ENCODE measurements around the gene SLC25A22.
A peak's percentile ranks its signal among the peaks of the same experiment; 100 is the strongest.

Gene SLC25A22

GRCh38 chr11:799641-800316, 1.7 kb upstream of the SLC25A22 start:
- no peak overlapping the region for H3K27ac Mint-ChIP-seq
- peaks cover 16% of the 10 kb centered on the region for H3K4me1 Mint-ChIP-seq
- H3K4me3 Mint-ChIP-seq: no peak overlapping the region
- no peaks in the 10 kb centered on the region for H3K9me3 Mint-ChIP-seq
- H3K27me3 Mint-ChIP-seq (ENCODE audit: low read depth, poor library complexity): no peaks in the 10 kb centered on the region
- no peak for TF ChIP-seq CTCF (IDR thresholded peaks at IDR 0.05)
- DNase-seq: no peak
- H3K36me3 Mint-ChIP-seq (ENCODE audit: low read depth): no peaks in the 10 kb centered on the region

- Mint-ChIP-seq H3K27ac (peak overlapping the region; percentile 71), H3K4me3 (peak overlapping the region; percentile 86), H3K9me3 (no peaks in the 10 kb centered on the region), H3K36me3 (ENCODE audit: low read depth) (no peaks in the 10 kb centered on the region), H3K27me3 (ENCODE audit: low read depth, poor library complexity) (no peaks in the 10 kb centered on the region), H3K4me1 (peaks cover 16% of the 10 kb centered on the region)
- peak; percentile 75 for DNase-seq
- TF ChIP-seq CTCF (IDR thresholded peaks at IDR 0.05): no peak
Measured at GRCh38 chr11:797296-798092, 587 bp downstream of the SLC25A22 start.

GRCh38 chr11:796565-797295, 1.4 kb downstream of the SLC25A22 start:
- H3K27me3 Mint-ChIP-seq (ENCODE audit: low read depth, poor library complexity): no peaks in the 10 kb centered on the region
- H3K9me3 Mint-ChIP-seq: no peaks in the 10 kb centered on the region
- H3K27ac Mint-ChIP-seq: no peak overlapping the region
- H3K36me3 Mint-ChIP-seq (ENCODE audit: low read depth): no peaks in the 10 kb centered on the region
- peak overlapping the region; percentile 86 for H3K4me3 Mint-ChIP-seq
- DNase-seq: no peak
- H3K4me1 Mint-ChIP-seq: peaks cover 16% of the 10 kb centered on the region
- TF ChIP-seq CTCF (IDR thresholded peaks at IDR 0.05): no peak

- Mint-ChIP-seq H3K4me3 (peak overlapping the region; percentile 86), H3K27ac (no peak overlapping the region), H3K36me3 (ENCODE audit: low read depth) (no peaks in the 10 kb centered on the region), H3K9me3 (no peaks in the 10 kb centered on the region), H3K27me3 (ENCODE audit: low read depth, poor library complexity) (no peaks in the 10 kb centered on the region), H3K4me1 (peaks cover 16% of the 10 kb centered on the region)
- DNase-seq: peak; percentile 47
- TF ChIP-seq CTCF (IDR thresholded peaks at IDR 0.05): no peak
Measured at GRCh38 chr11:795634-796564, 2.2 kb downstream of the SLC25A22 start.

GRCh38 chr11:794766-795633, 3.1 kb downstream of the SLC25A22 start:
- Mint-ChIP-seq H3K4me1 (peaks cover 20% of the 10 kb centered on the region), H3K27ac (no peak overlapping the region), H3K4me3 (no peak overlapping the region), H3K36me3 (ENCODE audit: low read depth) (no peaks in the 10 kb centered on the region), H3K27me3 (ENCODE audit: low read depth, poor library complexity) (no peaks in the 10 kb centered on the region), H3K9me3 (no peaks in the 10 kb centered on the region)
- no peak for TF ChIP-seq CTCF (IDR thresholded peaks at IDR 0.05)
- no peak for DNase-seq

Data from nephron progenitor cell (in vitro differentiated cells).